ENCODE data around the gene STIM1.

DNA sequence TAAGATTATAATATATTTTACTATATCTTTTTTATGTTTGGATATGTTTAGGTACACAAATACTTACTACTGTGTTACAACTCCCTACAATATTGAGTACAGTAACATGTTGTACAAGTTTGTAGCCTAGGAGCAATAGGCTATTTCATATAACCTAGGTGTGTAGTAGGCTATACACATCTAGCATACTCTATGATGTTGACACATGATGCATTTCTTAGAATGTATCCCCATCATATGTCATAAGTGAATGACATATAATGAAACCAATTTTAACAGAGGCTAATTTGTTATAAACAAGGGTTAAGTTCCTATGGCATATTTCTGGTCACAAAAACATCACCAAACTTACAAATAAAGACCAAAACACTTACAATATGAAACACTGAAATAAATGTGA, 152.7 kb downstream of the STIM1 start:
- TF ChIP-seq CTCF (IDR thresholded peaks at IDR 0.05) (no peak), ATF3 (CRISPR knock-in tag; conservative IDR thresholded peaks at IDR 0.05) (no peak), CREM (CRISPR knock-in tag; IDR thresholded peaks at IDR 0.05) (no peak), USF1 (CRISPR knock-in tag; IDR thresholded peaks at IDR 0.05) (no peak), FOXJ3 (CRISPR knock-in tag; IDR thresholded peaks at IDR 0.05; ENCODE audit: borderline replicate concordance) (no peak), USF2 (CRISPR knock-in tag; IDR thresholded peaks at IDR 0.05) (no peak), JAZF1 (CRISPR knock-in tag; IDR thresholded peaks at IDR 0.05) (no peak), ELF4 (CRISPR knock-in tag; IDR thresholded peaks at IDR 0.05; ENCODE audit: low read depth) (no peak), MLX (CRISPR knock-in tag; IDR thresholded peaks at IDR 0.05) (no peak), NR2C2 (CRISPR knock-in tag; IDR thresholded peaks at IDR 0.05) (no peak)
- TF ChIP-seq, protein P1, sequence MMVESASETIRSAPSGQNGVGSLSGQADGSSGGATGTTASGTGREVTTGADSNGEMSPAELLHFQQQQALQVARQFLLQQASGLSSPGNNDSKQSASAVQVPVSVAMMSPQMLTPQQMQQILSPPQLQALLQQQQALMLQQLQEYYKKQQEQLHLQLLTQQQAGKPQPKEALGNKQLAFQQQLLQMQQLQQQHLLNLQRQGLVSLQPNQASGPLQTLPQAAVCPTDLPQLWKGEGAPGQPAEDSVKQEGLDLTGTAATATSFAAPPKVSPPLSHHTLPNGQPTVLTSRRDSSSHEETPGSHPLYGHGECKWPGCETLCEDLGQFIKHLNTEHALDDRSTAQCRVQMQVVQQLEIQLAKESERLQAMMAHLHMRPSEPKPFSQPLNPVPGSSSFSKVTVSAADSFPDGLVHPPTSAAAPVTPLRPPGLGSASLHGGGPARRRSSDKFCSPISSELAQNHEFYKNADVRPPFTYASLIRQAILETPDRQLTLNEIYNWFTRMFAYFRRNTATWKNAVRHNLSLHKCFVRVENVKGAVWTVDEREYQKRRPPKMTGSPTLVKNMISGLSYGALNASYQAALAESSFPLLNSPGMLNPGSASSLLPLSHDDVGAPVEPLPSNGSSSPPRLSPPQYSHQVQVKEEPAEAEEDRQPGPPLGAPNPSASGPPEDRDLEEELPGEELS (CRISPR knock-in tag; IDR thresholded peaks at IDR 0.05) = no peak
- TF ChIP-seq, protein P2, sequence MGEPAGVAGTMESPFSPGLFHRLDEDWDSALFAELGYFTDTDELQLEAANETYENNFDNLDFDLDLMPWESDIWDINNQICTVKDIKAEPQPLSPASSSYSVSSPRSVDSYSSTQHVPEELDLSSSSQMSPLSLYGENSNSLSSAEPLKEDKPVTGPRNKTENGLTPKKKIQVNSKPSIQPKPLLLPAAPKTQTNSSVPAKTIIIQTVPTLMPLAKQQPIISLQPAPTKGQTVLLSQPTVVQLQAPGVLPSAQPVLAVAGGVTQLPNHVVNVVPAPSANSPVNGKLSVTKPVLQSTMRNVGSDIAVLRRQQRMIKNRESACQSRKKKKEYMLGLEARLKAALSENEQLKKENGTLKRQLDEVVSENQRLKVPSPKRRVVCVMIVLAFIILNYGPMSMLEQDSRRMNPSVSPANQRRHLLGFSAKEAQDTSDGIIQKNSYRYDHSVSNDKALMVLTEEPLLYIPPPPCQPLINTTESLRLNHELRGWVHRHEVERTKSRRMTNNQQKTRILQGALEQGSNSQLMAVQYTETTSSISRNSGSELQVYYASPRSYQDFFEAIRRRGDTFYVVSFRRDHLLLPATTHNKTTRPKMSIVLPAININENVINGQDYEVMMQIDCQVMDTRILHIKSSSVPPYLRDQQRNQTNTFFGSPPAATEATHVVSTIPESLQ (CRISPR knock-in tag; IDR thresholded peaks at IDR 0.05) = no peak

Data from WTC11 (cell line).